Right lobe of liver (tissue), 6 donors: ENCODE measurements around the gene LDLRAP1. TPM values are rescaled to one million over a fixed set of nuclear protein-coding genes. Genes with fewer than 3 reads are reported as not detected.

Experiments used
- ATAC-seq, 4 donors: fragments of 200-7000 bp; cut with Tn5 transposase; one replicate each; pipeline ENCODE4 v1.9.1; 2020; ENCODE audit warnings: mild to moderate bottlenecking in 4 of 4, moderate library complexity in 4 of 4
- DNase-seq, 3 donors: peaks; one replicate each; pipeline ENCODE4 v3.0.0-alpha.2; 2020
- H3K27ac ChIP-seq, 3 donors: fragments of 200-600 bp; one replicate each; pipeline ENCODE4 v1.8.0; 2022
- H3K27me3 ChIP-seq, 2 donors: fragments of 200-600 bp; one replicate each; pipeline ENCODE4 v1.8.0; 2022
- H3K36me3 ChIP-seq, 4 donors: fragments of 200-600 bp; sonication (generic) in 1 of 4; one replicate each; pipeline versions ENCODE4 v1.5.1 to v1.8.0; 2017 to 2022; ENCODE audit warnings: control low read depth in 1 of 4
- H3K4me1 ChIP-seq, 4 donors: fragments of 200-600 bp; sonication (generic) in 1 of 4; one replicate each; pipeline versions ENCODE4 v1.5.1 to v1.8.0; 2017 to 2022; ENCODE audit warnings: control low read depth in 1 of 4
- H3K4me3 ChIP-seq, 3 donors: fragments of 200-600 bp; one replicate each; pipeline ENCODE4 v1.8.0; 2022
- H3K9me3 ChIP-seq, 4 donors: fragments of 200-600 bp; sonication (generic) in 1 of 4; one replicate each; pipeline versions ENCODE4 v1.5.1 to v1.8.0; 2017 to 2022; ENCODE audit warnings: control low read depth in 1 of 4
- POLR2A ChIP-seq: fragments of 450-650 bp; IDR thresholded peaks from one replicate; pipeline ENCODE4 v1.6.1; 2017; ENCODE audit warnings: antibody characterized with exemption, mild to moderate bottlenecking
- WGBS: methylation state at CpG from one replicate; pipeline ENCODE4 v1.1.6; 2018; ENCODE audit warnings: low coverage, low lambda C conversion rate; ENCODE audit not compliant: insufficient coverage; ENCODE audit errors: missing lambda C conversion rate; 5-methylcytosine and 5-hydroxymethylcytosine counted together
- intact Hi-C, 2 donors: fragments of 100-400 bp; cut with DNase I; formaldehyde crosslinking; loops; one replicate each; pipeline versions ENCODE4 v1.11.2 to v1.14.1; 2022
- total RNA-seq, 6 experiments: library from RNA; depleted of rRNA in 2 of 6; stranded (reverse); fragments of >200 nt in 2 of 6; fragmentation: NEBNext Ultra II Directional in 3 of 6; extraction: Animal tissue kit (Norgen Biotek cat#: 25700) in 3 of 6; gene quantifications; one replicate each; pipeline versions ENCODE4 v1.1.0 to v1.2.4, GENCODE V29; 2016 to 2023
- TF ChIP-seq, protein P1 (sequence below), 4 donors: fragments of 200-600 bp in 3 of 4; fragments of 450-650 bp in 1 of 4; IDR thresholded peaks; one replicate each; pipeline versions ENCODE4 v1.5.1 to v1.8.0; 2016 to 2022; ENCODE audit warnings: antibody characterized with exemption in 4 of 4, mild to moderate bottlenecking in 2 of 4
- donor health status: DM: no; HTN: yes; CAD: no.
- donor health status: DM: no; HTN: no; CAD: no.
- donor health status: DM: no; HTN: no; CAD: no.
- donor health status: DM: no; HTN: yes; CAD: no.
- donor health status: DM: no; HTN: yes; CAD: no.

Gene LDLRAP1
- total RNA-seq, 6 experiments from 2014 or later: 15.3 to 24.3 (median 16.7) TPM

DNA sequence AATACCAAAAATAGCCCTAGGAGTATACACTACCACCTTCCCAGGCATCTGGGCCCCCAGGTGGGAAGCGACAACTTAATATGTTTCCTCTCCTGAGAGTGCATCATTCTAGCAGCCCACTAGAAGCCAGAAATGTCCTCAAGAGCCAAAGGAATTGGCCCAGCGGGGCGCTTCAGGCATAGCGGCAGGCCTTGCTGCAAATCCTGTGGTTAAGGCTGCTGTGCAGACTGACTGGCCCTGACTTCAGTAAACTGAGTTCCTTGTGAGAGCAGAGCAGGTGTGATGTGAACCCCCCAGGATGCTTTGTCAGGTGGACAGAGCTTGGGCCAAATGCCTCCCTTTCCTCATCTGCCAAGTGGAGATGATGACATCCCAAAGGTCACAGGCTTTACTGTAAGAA lies 29.7 kb upstream of the LDLRAP1 start:
- no peak for ATAC-seq
- no peak for TF ChIP-seq POLR2A
- no peaks in the 10 kb centered on the region for H3K4me1 ChIP-seq
- intact Hi-C loops: no loop called here
- H3K9me3 ChIP-seq: no peaks in the 10 kb centered on the region
- no peak overlapping the region for H3K27ac ChIP-seq
- 29% methylated on average over 1 of the region's 4 CpGs for WGBS
- no peak overlapping the region for H3K4me3 ChIP-seq
- H3K27me3 ChIP-seq: no peaks in the 10 kb centered on the region
- peak in 1 of 3 donors; percentile 22 for DNase-seq
- no peaks in the 10 kb centered on the region for H3K36me3 ChIP-seq

DNA sequence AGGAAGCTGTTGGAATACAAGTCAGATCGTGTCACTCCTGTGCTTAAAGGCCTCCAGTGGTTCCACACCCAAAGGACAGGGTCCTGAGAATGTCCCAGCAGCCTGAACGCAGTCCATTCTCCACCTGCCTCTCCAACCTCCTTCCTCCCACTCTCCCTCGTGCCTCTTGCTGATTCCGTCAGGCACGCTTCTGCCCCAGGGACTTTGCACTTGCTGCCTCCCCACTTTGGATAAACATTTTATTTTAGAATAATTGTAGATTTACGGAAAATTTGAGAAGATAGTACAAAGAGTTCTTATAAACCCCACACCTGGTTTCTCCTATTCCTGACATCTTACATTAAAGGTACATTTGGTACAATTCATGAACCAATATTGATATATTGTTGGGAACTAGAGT lies 28.4 kb upstream of the LDLRAP1 start:
- DNase-seq (peak in 1 of 3 donors; percentile 23), ATAC-seq (no peak)
- H3K9me3 ChIP-seq: no peaks in the 10 kb centered on the region
- H3K27me3 ChIP-seq: no peaks in the 10 kb centered on the region
- no peak overlapping the region for H3K4me3 ChIP-seq
- TF ChIP-seq, protein P1, sequence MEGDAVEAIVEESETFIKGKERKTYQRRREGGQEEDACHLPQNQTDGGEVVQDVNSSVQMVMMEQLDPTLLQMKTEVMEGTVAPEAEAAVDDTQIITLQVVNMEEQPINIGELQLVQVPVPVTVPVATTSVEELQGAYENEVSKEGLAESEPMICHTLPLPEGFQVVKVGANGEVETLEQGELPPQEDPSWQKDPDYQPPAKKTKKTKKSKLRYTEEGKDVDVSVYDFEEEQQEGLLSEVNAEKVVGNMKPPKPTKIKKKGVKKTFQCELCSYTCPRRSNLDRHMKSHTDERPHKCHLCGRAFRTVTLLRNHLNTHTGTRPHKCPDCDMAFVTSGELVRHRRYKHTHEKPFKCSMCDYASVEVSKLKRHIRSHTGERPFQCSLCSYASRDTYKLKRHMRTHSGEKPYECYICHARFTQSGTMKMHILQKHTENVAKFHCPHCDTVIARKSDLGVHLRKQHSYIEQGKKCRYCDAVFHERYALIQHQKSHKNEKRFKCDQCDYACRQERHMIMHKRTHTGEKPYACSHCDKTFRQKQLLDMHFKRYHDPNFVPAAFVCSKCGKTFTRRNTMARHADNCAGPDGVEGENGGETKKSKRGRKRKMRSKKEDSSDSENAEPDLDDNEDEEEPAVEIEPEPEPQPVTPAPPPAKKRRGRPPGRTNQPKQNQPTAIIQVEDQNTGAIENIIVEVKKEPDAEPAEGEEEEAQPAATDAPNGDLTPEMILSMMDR (IDR thresholded peaks at IDR 0.05): no peak
- TF ChIP-seq POLR2A: no peak
- H3K4me1 ChIP-seq: no peaks in the 10 kb centered on the region
- H3K36me3 ChIP-seq: no peaks in the 10 kb centered on the region
- WGBS: 76% methylated on average over 6 of the region's 6 CpGs
- intact Hi-C loops: no loop called here
- no peak overlapping the region for H3K27ac ChIP-seq

DNA sequence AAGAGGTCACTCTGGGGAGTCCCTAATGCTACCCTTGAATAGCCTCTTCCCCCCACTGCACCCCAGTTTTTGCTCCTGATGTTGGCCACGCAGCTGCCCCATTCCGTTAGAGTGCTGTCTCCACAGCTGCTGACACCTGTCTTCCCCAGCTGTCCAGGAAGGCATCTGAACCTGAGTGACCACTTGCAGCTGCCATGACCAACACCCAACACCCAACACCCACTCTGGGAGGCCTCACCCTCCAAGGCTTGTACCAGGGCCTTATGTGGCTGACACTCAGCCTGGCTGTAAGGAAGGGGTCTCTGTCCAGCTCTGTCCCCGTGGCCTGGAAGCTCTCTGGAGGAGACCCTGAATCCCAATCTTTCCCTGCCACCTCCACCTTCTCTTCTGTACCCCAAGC lies 26.7 kb upstream of the LDLRAP1 start:
- DNase-seq: no peak
- Histone ChIP-seq H3K36me3 (no peaks in the 10 kb centered on the region), H3K4me1 (no peaks in the 10 kb centered on the region), H3K9me3 (no peaks in the 10 kb centered on the region), H3K27me3 (no peaks in the 10 kb centered on the region), H3K4me3 (no peak overlapping the region), H3K27ac (no peak overlapping the region)
- WGBS: 50% methylated on average over 1 of the region's 3 CpGs
- no peak for ATAC-seq
- intact Hi-C loops: no loop called here
- TF ChIP-seq, protein P1 (IDR thresholded peaks at IDR 0.05): no peak
- no peak for TF ChIP-seq POLR2A

DNA sequence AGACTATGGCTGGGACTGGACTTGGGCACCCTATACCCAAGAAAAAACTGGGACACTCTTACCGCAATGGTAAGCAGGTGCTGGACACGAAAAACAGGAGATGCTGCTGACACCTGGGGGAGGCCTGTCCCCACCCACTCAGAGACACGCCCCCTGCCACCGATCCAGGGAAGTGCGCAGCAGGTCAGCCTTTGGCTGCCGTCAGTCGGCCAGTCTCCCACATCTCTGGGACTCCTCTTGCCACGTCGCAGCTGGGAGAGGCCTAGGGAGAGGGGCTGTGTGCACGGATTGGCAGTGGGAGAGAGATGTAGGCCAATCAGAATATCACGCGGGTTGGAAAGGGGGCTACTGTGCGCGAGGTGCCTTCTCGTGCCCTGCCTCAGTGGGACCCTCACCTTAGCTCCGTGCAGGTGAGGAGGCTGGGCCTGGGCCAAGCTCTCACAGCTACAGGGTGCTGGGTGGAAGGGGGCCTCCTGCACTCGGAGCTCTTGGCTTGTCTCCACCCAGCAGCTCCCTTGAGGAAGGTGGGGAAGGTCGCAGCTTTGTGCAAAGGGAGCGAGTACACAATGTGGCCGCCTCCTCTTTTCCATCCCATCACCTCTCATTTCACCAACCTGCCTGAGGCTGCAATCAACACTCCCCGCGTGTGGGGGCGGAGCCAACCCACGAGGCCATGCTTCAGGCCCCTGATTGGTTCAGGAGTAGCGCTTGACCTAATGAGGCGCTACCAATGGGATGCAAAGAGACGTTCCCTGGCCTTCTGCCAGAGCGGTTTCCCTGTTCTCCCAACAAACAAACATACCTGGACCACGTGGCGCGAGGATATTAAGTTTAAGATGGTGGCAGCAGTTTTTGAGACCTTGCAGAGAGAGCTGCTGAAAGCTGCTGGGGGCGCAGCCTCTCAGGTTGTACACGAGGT lies 25.7 kb upstream of the LDLRAP1 start:
- no peaks in the 10 kb centered on the region for H3K27me3 ChIP-seq
- H3K27ac ChIP-seq: no peak overlapping the region
- H3K9me3 ChIP-seq: no peaks in the 10 kb centered on the region
- intact Hi-C loops: no loop called here
- WGBS: 70% methylated on average over 6 of the region's 33 CpGs
- no peak for TF ChIP-seq POLR2A
- TF ChIP-seq, protein P1 (IDR thresholded peaks at IDR 0.05): no peak
- DNase-seq: no peak
- H3K36me3 ChIP-seq: no peaks in the 10 kb centered on the region
- no peak overlapping the region for H3K4me3 ChIP-seq
- no peak for ATAC-seq
- H3K4me1 ChIP-seq: no peaks in the 10 kb centered on the region

DNA sequence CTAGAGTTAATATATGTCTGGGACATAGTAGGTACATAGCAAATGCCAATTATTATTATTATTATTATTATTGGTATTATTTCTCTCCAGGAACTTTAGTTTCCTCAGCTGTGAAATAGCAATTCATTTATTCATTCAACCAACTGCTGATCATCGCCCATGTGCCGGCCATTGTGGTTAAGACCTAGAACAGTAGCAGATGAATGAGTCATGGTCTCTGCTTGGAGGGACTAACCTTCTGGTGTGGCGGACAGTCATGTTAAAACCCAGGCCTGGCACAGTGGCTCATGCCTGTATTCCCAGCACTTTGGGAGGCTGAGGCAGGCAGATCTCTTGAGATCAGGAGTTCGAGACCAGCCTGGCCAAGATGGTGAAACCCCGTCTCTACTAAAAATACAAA lies 23.8 kb upstream of the LDLRAP1 start:
- Histone ChIP-seq H3K9me3 (no peaks in the 10 kb centered on the region), H3K27me3 (no peaks in the 10 kb centered on the region), H3K4me1 (no peaks in the 10 kb centered on the region), H3K27ac (no peak overlapping the region), H3K36me3 (no peaks in the 10 kb centered on the region), H3K4me3 (no peak overlapping the region)
- WGBS: 94% methylated on average over 2 of the region's 5 CpGs
- ATAC-seq: no peak
- TF ChIP-seq, protein P1 (IDR thresholded peaks at IDR 0.05): no peak
- no peak for TF ChIP-seq POLR2A
- no peak for DNase-seq
- intact Hi-C loops: no loop called here
